Measurements from ENCODE around the gene RHBDD1.

RHBDD1 gene

DNA sequence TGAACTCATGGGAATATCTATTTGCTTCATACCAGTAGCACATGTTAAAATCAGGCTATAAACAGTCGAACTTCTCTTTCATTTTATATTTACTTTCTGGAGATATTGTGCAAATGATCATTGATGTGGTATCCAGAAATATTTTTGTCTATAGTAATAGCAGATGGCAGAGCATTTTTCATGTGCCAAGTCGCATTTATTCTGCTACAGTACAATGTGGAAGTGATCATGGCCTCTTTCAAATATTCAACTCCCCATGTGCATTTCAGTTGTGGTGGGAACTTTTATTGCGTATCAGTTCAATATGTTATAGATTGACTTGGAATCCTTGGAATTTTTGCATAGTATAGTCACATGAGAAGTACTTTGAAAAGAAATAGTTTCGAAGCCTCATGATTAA is 57.4 kb downstream of the RHBDD1 start:
- DNase-seq (ENCODE audit: insufficient read length, low spot score) (no peak), FAIRE-seq (no peak)
- TF ChIP-seq POLR2A (IDR thresholded peaks at IDR 0.05; ENCODE audit: low read depth, low read length), result no peak

GRCh38 chr2:226894752-226895151 is 58.9 kb downstream of the RHBDD1 start:
- no peak for FAIRE-seq
- no peak for DNase-seq (ENCODE audit: insufficient read length, low spot score)
- no peak for TF ChIP-seq POLR2A (IDR thresholded peaks at IDR 0.05; ENCODE audit: low read depth, low read length)

DNA sequence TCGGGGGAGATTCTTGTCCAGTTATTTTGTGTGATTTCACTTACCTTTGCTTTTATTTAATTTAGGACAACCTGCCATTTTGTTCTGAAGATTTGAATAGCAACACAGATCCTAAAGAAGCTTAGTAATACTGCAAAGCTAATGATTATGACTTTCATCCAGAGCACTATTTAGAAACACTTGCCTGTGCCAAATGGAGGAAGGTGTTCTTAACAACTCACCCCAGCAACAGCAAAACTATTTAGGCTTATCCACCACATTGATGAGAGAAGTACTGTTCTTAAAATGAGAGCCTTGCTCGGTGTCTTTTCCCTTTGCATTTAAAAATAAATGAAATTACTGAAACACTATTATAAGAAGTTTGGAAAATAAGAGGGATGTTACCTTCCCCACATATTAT is 59.7 kb downstream of the RHBDD1 start:
- DNase-seq (ENCODE audit: insufficient read length, low spot score), result no peak
- no peak for TF ChIP-seq POLR2A (IDR thresholded peaks at IDR 0.05; ENCODE audit: low read depth, low read length)
- FAIRE-seq, result no peak

- no peak for TF ChIP-seq POLR2A (IDR thresholded peaks at IDR 0.05; ENCODE audit: low read depth, low read length)
- no peak for FAIRE-seq
Measured at GRCh38 chr2:226898121-226898520, 62.3 kb downstream of the RHBDD1 start.

GRCh38 chr2:226898897-226899296 is 63.0 kb downstream of the RHBDD1 start:
- no peak for TF ChIP-seq POLR2A (IDR thresholded peaks at IDR 0.05; ENCODE audit: low read depth, low read length)
- no peak for FAIRE-seq
- no peak for DNase-seq (ENCODE audit: insufficient read length, low spot score)

More at GRCh38 chr2:226898121-226898520, 62.3 kb downstream of the RHBDD1 start:
- DNase-seq (ENCODE audit: insufficient read length, low spot score), result no peak

GRCh38 chr2:226902041-226902966 is 66.5 kb downstream of the RHBDD1 start:
- DNase-seq (ENCODE audit: insufficient read length, low spot score) (no peak), FAIRE-seq (no peak)
- TF ChIP-seq POLR2A (IDR thresholded peaks at IDR 0.05; ENCODE audit: low read depth, low read length), result no peak

- FAIRE-seq, result peak; percentile 94
- DNase-seq (ENCODE audit: insufficient read length, low spot score), result peak; percentile 56
- no peak for TF ChIP-seq POLR2A (IDR thresholded peaks at IDR 0.05; ENCODE audit: low read depth, low read length)
Measured at GRCh38 chr2:226903179-226903578, 67.3 kb downstream of the RHBDD1 start.

DNA sequence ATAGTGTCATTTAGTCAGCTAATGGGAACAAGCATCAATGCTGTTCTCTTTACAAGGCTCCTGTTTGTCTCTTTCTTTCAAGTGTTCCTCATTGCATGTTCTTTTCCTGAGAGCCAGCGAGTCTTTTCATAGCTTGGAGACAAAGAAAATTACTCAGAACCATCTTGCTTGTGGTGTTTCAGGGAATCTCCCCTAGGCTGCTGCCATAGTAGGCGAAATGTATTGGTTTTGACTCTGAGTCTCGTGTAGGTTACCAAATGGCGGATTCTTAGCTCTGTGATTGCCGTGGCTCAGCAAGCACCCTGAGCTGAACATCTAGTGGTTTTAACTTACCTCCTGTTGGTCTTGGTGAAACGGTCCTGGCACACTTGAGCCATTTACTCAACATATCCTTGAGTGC is 68.7 kb downstream of the RHBDD1 start:
- FAIRE-seq, result no peak
- DNase-seq (ENCODE audit: insufficient read length, low spot score), result no peak

DNA sequence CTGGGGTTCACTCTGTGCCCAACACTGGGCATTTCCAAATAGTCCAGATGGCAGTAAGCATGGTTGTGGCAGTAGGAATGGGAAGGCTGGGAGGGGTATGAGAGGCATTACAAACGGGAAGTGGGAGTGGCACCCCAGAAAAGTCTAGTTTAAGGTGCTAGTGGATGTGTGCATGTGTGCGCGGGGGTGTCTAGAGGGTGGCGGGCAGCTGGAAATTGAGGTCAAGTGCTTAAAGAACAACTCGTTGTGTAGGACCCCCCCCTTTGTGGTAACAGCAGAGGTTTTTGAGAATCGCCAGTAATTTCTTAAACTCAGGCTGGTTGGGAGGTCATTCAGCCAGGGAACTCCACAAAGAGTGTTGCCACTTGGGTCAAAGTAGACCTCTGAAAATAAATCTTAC is 69.9 kb downstream of the RHBDD1 start:
- no peak for FAIRE-seq
- no peak for TF ChIP-seq POLR2A (IDR thresholded peaks at IDR 0.05; ENCODE audit: low read depth, low read length)

More for the DNA sequence above, 68.7 kb downstream of the RHBDD1 start:
- no peak for TF ChIP-seq POLR2A (IDR thresholded peaks at IDR 0.05; ENCODE audit: low read depth, low read length)

GRCh38 chr2:226906163-226906693 is 70.4 kb downstream of the RHBDD1 start:
- no peak for FAIRE-seq
- no peak for TF ChIP-seq POLR2A (IDR thresholded peaks at IDR 0.05; ENCODE audit: low read depth, low read length)

More for the DNA sequence above, 69.9 kb downstream of the RHBDD1 start:
- no peak for DNase-seq (ENCODE audit: insufficient read length, low spot score)

DNA sequence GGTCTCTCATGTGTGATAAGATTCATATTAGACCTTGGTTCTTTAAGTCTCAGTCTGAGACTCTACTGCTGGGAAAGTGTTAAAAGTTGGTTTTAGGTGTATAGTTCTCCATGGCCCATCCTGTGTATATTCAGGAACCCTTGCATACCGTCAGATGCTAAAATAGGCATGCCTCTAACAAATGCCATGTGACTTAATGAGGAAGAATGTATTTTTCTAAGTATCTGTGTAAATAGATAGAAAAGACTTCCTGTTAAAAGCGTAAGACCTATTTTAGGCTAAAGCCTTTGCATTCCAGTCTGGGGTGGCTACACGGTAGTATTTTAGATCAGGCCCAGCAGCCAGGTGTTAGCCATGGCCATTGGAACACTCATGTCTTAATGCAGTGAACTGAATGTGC is 73.3 kb downstream of the RHBDD1 start:
- TF ChIP-seq POLR2A (IDR thresholded peaks at IDR 0.05; ENCODE audit: low read depth, low read length), result no peak
- FAIRE-seq (no peak), DNase-seq (ENCODE audit: insufficient read length, low spot score) (no peak)

More at GRCh38 chr2:226906163-226906693, 70.4 kb downstream of the RHBDD1 start:
- no peak for DNase-seq (ENCODE audit: insufficient read length, low spot score)

GRCh38 chr2:226909836-226910235 is 74.0 kb downstream of the RHBDD1 start:
- no peak for FAIRE-seq

GRCh38 chr2:226910384-226910783 is 74.5 kb downstream of the RHBDD1 start:
- FAIRE-seq, result no peak

More at GRCh38 chr2:226909836-226910235, 74.0 kb downstream of the RHBDD1 start:
- DNase-seq (ENCODE audit: insufficient read length, low spot score), result no peak
- TF ChIP-seq POLR2A (IDR thresholded peaks at IDR 0.05; ENCODE audit: low read depth, low read length), result no peak

GRCh38 chr2:226911932-226912331 is 76.1 kb downstream of the RHBDD1 start:
- FAIRE-seq (peak; percentile 78), DNase-seq (ENCODE audit: insufficient read length, low spot score) (no peak)
- TF ChIP-seq POLR2A (IDR thresholded peaks at IDR 0.05; ENCODE audit: low read depth, low read length), result no peak

More at GRCh38 chr2:226910384-226910783, 74.5 kb downstream of the RHBDD1 start:
- TF ChIP-seq POLR2A (IDR thresholded peaks at IDR 0.05; ENCODE audit: low read depth, low read length), result no peak
- no peak for DNase-seq (ENCODE audit: insufficient read length, low spot score)

DNA sequence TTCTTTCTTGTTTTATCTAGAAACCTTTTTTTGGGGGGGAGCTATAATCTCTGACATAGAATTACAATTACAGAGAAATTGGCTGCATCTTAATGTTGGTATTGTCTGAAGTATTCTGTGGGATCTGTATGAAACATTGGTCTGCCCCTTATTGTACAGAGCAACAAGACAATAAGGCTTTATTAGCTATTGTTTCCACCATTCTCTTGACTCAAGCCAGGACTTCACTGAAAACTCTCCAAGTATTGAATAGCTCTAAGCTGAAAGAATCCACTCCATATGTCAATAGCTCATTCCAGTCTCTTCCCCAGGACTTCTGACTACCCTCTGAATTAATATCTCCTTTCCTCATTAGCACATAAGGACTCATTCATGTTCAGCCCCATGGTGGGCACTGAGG is 77.8 kb downstream of the RHBDD1 start:
- FAIRE-seq (no peak), DNase-seq (ENCODE audit: insufficient read length, low spot score) (no peak)
- no peak for TF ChIP-seq POLR2A (IDR thresholded peaks at IDR 0.05; ENCODE audit: low read depth, low read length)

Data from H54 (cell line).